ENCODE data around the gene DHH.

DHH gene

DNA sequence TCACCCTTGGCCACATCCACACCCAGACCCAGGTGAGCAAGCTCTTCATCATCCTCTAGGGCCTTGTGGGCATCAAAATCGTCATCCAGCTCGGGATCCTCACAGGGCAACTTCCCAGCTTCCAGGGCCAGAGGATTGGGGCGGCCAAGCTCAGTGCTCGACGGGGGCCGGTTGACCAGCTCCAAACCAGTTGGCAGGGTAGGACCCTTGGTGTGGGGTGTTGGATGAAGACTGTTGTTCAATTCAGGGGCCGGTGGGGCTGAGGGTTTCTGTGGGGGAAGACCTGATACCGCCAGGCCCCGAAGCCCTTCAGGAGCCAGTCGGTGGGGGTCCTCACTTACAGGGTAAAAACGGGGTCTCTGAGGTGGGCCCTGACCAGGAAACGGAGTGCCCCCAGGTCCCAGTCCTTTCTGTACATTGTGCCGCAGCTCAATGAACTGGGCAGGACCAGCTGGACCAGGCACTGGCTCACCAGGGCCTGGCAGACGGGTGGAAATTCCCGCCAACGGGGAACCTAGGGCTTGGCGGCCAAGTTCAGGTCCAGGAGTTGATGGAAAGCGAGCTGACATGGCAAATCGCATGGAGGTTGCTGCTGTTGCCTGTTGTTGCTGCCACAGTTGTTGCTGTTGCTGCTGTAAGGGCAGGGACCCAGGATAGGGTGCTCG, 56.2 kb downstream of the DHH start:
- H3K4me3 ChIP-seq = no peak overlapping the region
- H3K27ac ChIP-seq = no peak overlapping the region

DNA sequence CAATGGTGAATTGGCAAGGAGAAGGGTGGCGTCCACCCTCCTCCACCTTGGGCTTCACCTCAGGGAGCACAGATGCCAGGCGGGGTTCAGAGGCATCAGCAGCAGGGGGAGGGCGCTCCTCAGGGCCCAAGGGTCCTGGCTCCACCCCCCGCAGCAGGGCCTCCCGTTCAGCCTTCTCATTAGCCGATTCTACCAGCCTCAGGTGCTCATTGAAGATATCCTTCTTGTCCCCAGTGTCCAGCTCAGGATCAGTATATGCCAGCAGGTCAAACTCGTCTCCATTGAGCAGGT, 56.7 kb downstream of the DHH start:
- Histone ChIP-seq H3K27ac (no peak overlapping the region), H3K4me3 (no peak overlapping the region)

DNA sequence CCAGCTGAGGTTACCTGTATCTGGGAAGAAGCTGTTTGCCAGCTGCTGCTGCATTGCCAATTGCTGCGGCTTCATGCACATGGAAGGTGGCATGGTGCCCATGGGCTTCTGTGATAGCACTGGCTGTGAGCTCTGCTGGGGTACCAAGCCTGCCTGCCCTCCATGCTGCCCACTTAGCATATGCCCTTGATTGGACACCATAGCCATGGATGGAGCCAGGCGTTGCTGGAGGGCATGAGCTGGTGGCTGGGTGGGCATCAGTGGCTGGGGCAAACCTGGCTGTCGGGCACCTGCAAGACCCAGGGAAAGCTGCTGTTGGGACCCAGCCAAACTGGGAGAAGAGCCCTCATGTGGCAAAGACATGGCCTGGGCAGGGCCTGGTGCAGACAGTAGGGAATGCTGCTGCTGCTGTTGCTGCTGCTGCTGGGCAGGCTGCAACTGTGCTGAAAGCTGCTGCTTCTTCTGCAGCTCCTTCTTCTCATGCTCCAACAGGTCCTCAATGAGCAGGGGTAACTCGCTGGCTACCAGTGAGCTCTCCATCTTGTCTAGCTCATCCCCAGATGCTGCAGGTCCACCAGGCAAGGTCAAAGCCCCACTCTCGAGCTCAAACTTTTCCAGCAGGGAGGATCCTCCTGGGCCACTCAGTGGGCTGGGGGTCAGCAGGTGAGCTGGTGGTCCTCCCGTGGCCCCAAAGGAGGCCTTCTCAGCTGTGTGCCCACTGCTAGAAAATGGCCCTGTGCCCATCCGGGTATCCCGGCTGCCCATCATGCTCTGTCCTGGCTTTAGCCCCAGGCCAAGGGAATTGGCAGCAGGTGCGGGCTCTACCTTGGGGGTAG, 57.3 kb downstream of the DHH start:
- no peak overlapping the region for H3K27ac ChIP-seq
- no peak overlapping the region for H3K4me3 ChIP-seq

Measured in skin epidermis (tissue), 12 donors.